NCI-H146 (cell line): Measurements from ENCODE around the gene SPNS1.
A peak's percentile ranks its signal among the peaks of the same experiment; 100 is the strongest.
"Not testable (repeated sequence)": the region's sequence is repeated elsewhere in the genome, so short reads cannot be mapped to it uniquely, and the experiment has no call there.

Source experiments
- DNase-seq: peaks from one replicate; lab custom pipeline; 2025; lab: John Stamatoyannopoulos, UW

The SPNS1 gene

GRCh38 chr16:28958216-28958615 lies 16.4 kb upstream of the SPNS1 start:
- DNase-seq = no peak

GRCh38 chr16:28958836-28959235 lies 15.7 kb upstream of the SPNS1 start:
- DNase-seq = no peak

- DNase-seq = no peak
Observed at GRCh38 chr16:28964072-28964471, 10.5 kb upstream of the SPNS1 start.

GRCh38 chr16:28964496-28964895 lies 10.1 kb upstream of the SPNS1 start:
- DNase-seq = no peak

GRCh38 chr16:28967156-28967555 lies 7.4 kb upstream of the SPNS1 start:
- DNase-seq = no peak

GRCh38 chr16:28969696-28970095 lies 4.9 kb upstream of the SPNS1 start:
- not testable (repeated sequence) for DNase-seq

GRCh38 chr16:28974007-28974436 lies 556 bp upstream of the SPNS1 start:
- DNase-seq = peak; percentile 81

GRCh38 chr16:28975158-28975599 lies 601 bp downstream of the SPNS1 start:
- DNase-seq = no peak

- DNase-seq = peak; percentile 18
Observed at GRCh38 chr16:28977703-28978662, 3.4 kb downstream of the SPNS1 start.

- DNase-seq = not testable (repeated sequence)
Observed at GRCh38 chr16:28980330-28980729, 5.8 kb downstream of the SPNS1 start.

- DNase-seq = no peak
Observed at GRCh38 chr16:28980929-28981328, 6.4 kb downstream of the SPNS1 start.

GRCh38 chr16:28981517-28981916 lies 6.9 kb downstream of the SPNS1 start:
- DNase-seq = no peak

GRCh38 chr16:28982418-28982817 lies 7.8 kb downstream of the SPNS1 start:
- no peak for DNase-seq

- no peak for DNase-seq
Observed at GRCh38 chr16:28982949-28983348, 8.4 kb downstream of the SPNS1 start.

GRCh38 chr16:28983644-28984043 lies 9.1 kb downstream of the SPNS1 start:
- DNase-seq = no peak

- no peak for DNase-seq
Observed at GRCh38 chr16:28984091-28984490, 9.5 kb downstream of the SPNS1 start.

GRCh38 chr16:28984619-28985135 lies 10.1 kb downstream of the SPNS1 start, which contains the start of gene LAT:
Gene LAT, plus strand, starts transcription at chr16:28985052. Its CDS starts 366 bp downstream, at chr16:28985418.
- no peak for DNase-seq

GRCh38 chr16:28985211-28986041 lies 10.8 kb downstream of the SPNS1 start:
- no peak for DNase-seq

GRCh38 chr16:28986046-28986445 lies 11.5 kb downstream of the SPNS1 start:
- no peak for DNase-seq

- no peak for DNase-seq
Observed at GRCh38 chr16:28986492-28986891, 11.9 kb downstream of the SPNS1 start.

- no peak for DNase-seq
Observed at GRCh38 chr16:28987170-28987853, 12.7 kb downstream of the SPNS1 start.

GRCh38 chr16:28989363-28989762 lies 14.8 kb downstream of the SPNS1 start:
- DNase-seq = no peak
